SK-N-SH (cell line): ENCODE measurements around the gene VLDLR. TPM values are rescaled to one million over a fixed set of nuclear protein-coding genes. Genes with fewer than 3 reads are reported as not detected.

Source experiments
- CTCF ChIA-PET: fragments of 300-600, 350-600 bp; formaldehyde crosslinking; extraction: SDS; loops from one replicate; lab custom pipeline; 2021; lab: Yijun Ruan, JAX
- POLR2A ChIA-PET: fragments of 350-600 bp; sonication (Branson Sonifier 250); formaldehyde crosslinking; extraction: SDS; loops from one replicate; lab custom pipeline; 2020; ENCODE audit warnings: antibody characterized with exemption, inconsistent platforms; lab: Yijun Ruan, JAX
- DNase-seq: peaks from one replicate; pipeline ENCODE4 v3.0.0; 2012
- H2AFZ ChIP-seq: fragments of 200-600 bp; sonication (generic); 2 replicates; pipeline ENCODE4 v1.8.1; 2016; ENCODE audit warnings: antibody characterized with exemption, mild to moderate bottlenecking, low read depth
- H3F3A ChIP-seq: fragments of 200-600 bp; sonication (generic); replicated peaks from 2 replicates; pipeline ENCODE3; 2016; ENCODE audit warnings: antibody characterized with exemption, mild to moderate bottlenecking; ENCODE audit not compliant: insufficient read depth
- H3K27ac ChIP-seq, 2 experiments: fragments of 200-500 bp in 1 of 2; fragments of 200-600 bp in 1 of 2; sonication (Bioruptor generic) in 1 of 2; sonication (generic), shearing (Covaris generic) in 1 of 2; 2 replicates each; pipeline versions ENCODE4 v1.5.1 to v1.6.1; 2014 to 2016; ENCODE audit warnings: low read depth in 2 of 2, inconsistent platforms in 1 of 2, low read length in 1 of 2, mild to moderate bottlenecking in 1 of 2, mixed read lengths in 1 of 2
- H3K27me3 ChIP-seq: fragments of 200-600 bp; sonication (generic), shearing (Covaris generic); 2 replicates; pipeline ENCODE4 v1.6.1; 2016; ENCODE audit warnings: mixed run types; ENCODE audit not compliant: insufficient read depth
- H3K36me3 ChIP-seq, 2 experiments: fragments of 200-500 bp in 1 of 2; fragments of 200-600 bp in 1 of 2; sonication (Bioruptor generic) in 1 of 2; sonication (generic) in 1 of 2; replicated peaks in 1 of 2; 2 replicates each; pipeline versions ENCODE3 to v1.5.1; 2014 to 2016; ENCODE audit warnings: low read length in 1 of 2, mild to moderate bottlenecking in 1 of 2; ENCODE audit not compliant: insufficient read depth in 2 of 2, control insufficient read depth in 1 of 2
- H3K4me1 ChIP-seq, 2 experiments: fragments of 200-500 bp in 1 of 2; fragments of 200-600 bp in 1 of 2; sonication (Bioruptor generic) in 1 of 2; sonication (generic), shearing (Covaris generic) in 1 of 2; 2 replicates each; pipeline versions ENCODE4 v1.5.1 to v1.6.1; 2014 to 2016; ENCODE audit warnings: low read depth in 1 of 2, low read length in 1 of 2, mixed run types in 1 of 2; ENCODE audit not compliant: insufficient read depth in 2 of 2, control insufficient read depth in 1 of 2
- H3K4me2 ChIP-seq: fragments of 200-600 bp; sonication (generic), shearing (Covaris generic); 2 replicates; pipeline ENCODE4 v1.6.1; 2017; ENCODE audit warnings: mixed run types
- H3K4me3 ChIP-seq, 2 experiments: fragments of 200-500 bp in 1 of 2; fragments of 200-600 bp in 1 of 2; sonication (Bioruptor generic) in 1 of 2; sonication (generic), shearing (Covaris generic) in 1 of 2; 2 replicates each; pipeline versions ENCODE4 v1.5.1 to v1.8.1; 2014 to 2016; ENCODE audit warnings: low read depth in 2 of 2, inconsistent platforms in 1 of 2, low read length in 1 of 2, mild to moderate bottlenecking in 1 of 2, mixed read lengths in 1 of 2, moderate library complexity in 1 of 2
- H3K79me2 ChIP-seq: fragments of 200-600 bp; sonication (generic); 2 replicates; pipeline ENCODE4 v1.8.1; 2017; ENCODE audit warnings: mild to moderate bottlenecking; ENCODE audit not compliant: insufficient read depth
- H3K9ac ChIP-seq: fragments of 200-600 bp; sonication (generic); 2 replicates; pipeline ENCODE4 v1.6.1; 2017; ENCODE audit warnings: mixed run types
- H3K9me2 ChIP-seq: fragments of 200-600 bp; sonication (generic); 2 replicates; pipeline ENCODE4 v1.6.1; 2017; ENCODE audit warnings: mixed run types
- H3K9me3 ChIP-seq: fragments of 200-600 bp; sonication (generic); 2 replicates; pipeline ENCODE4 v1.6.1; 2017; ENCODE audit warnings: mixed run types, mild to moderate bottlenecking, moderate library complexity
- H4K20me1 ChIP-seq: fragments of 200-600 bp; sonication (generic); 2 replicates; pipeline ENCODE4 v1.6.1; 2017; ENCODE audit warnings: mild to moderate bottlenecking, mixed run types; ENCODE audit not compliant: insufficient read depth
- CHD2 ChIP-seq: fragments of 150-350 bp; IDR thresholded peaks from 2 replicates; pipeline ENCODE4 v1.6.1; 2018; ENCODE audit warnings: low read length; ENCODE audit not compliant: partially characterized antibody
- CTCF ChIP-seq: fragments of 200-600 bp; sonication (generic); IDR thresholded peaks from 2 replicates; pipeline ENCODE4 v1.6.1; 2017; ENCODE audit warnings: antibody characterized with exemption, mild to moderate bottlenecking, moderate library complexity
- ELF1 ChIP-seq: IDR thresholded peaks from 2 replicates; pipeline ENCODE4 v1.4.0; 2012
- EP300 ChIP-seq, 2 experiments: IDR thresholded peaks; 2 replicates each; pipeline versions ENCODE4 v1.4.0 to v1.6.1; 2012; ENCODE audit warnings: borderline replicate concordance in 1 of 2, low read depth in 1 of 2, low read length in 1 of 2
- EZH2phosphoT487 ChIP-seq: fragments of 200-600 bp; sonication (generic); IDR thresholded peaks from 2 replicates; pipeline ENCODE4 v1.6.1; 2017; ENCODE audit warnings: low read depth, mixed run types, mild to moderate bottlenecking, antibody characterized with exemption, moderate library complexity, borderline replicate concordance
- FOXJ3 ChIP-seq: sonication (generic); formaldehyde crosslinking; IDR thresholded peaks from 2 replicates; pipeline ENCODE4 v1.5.1; 2020; ENCODE audit warnings: mild to moderate bottlenecking, missing genetic modification reagents
- FOXM1 ChIP-seq: IDR thresholded peaks from 2 replicates; pipeline ENCODE4 v1.4.0; 2012; ENCODE audit warnings: low read depth, mild to moderate bottlenecking
- GABPA ChIP-seq: IDR thresholded peaks from 2 replicates; pipeline ENCODE4 v1.4.0; 2012; ENCODE audit warnings: low read depth, mild to moderate bottlenecking
- GATA2 ChIP-seq: sonication (generic); formaldehyde crosslinking; IDR thresholded peaks from 2 replicates; pipeline ENCODE4 v1.5.0; 2020; ENCODE audit warnings: mild to moderate bottlenecking, missing genetic modification reagents
- JUND ChIP-seq: IDR thresholded peaks from 2 replicates; pipeline ENCODE4 v1.4.0; 2012
- MAX ChIP-seq: IDR thresholded peaks from 2 replicates; pipeline ENCODE4 v1.4.0; 2012; ENCODE audit warnings: low read depth
- MEF2A ChIP-seq: IDR thresholded peaks from 2 replicates; pipeline ENCODE4 v1.4.0; 2012; ENCODE audit warnings: low read depth, borderline replicate concordance
- NFIC ChIP-seq: IDR thresholded peaks from 2 replicates; pipeline ENCODE4 v1.4.0; 2012; ENCODE audit warnings: borderline replicate concordance
- RCOR1 ChIP-seq: fragments of 150-350 bp; IDR thresholded peaks from 2 replicates; pipeline ENCODE4 v1.6.1; 2017; ENCODE audit warnings: antibody characterized with exemption, low read length
- RXRA ChIP-seq: IDR thresholded peaks from 2 replicates; pipeline ENCODE4 v1.4.0; 2012; ENCODE audit warnings: low read depth, mild to moderate bottlenecking, borderline replicate concordance
- SMC3 ChIP-seq: IDR thresholded peaks from 2 replicates; pipeline ENCODE4 v1.6.1; 2012; ENCODE audit warnings: low read depth, low read length, improper control_type of control experiment
- USF2 ChIP-seq: fragments of 150-350 bp; IDR thresholded peaks from 2 replicates; pipeline ENCODE4 v1.6.1; 2017; ENCODE audit warnings: antibody characterized with exemption, low read length, low read depth, borderline replicate concordance
- YY1 ChIP-seq: IDR thresholded peaks from 2 replicates; pipeline ENCODE4 v1.4.0; 2012; ENCODE audit warnings: low read depth, mild to moderate bottlenecking
- WGBS: methylation state at CpG from one replicate; pipeline ENCODE4 v1.1.6; 2017; ENCODE audit warnings: low lambda C conversion rate; 5-methylcytosine and 5-hydroxymethylcytosine counted together
- polyA plus RNA-seq, 3 experiments: library from polyadenylated mRNA; depleted of rRNA; stranded (reverse); fragments of >200 nt; gene quantifications; 2 replicates each; pipeline ENCODE4 v1.2.3, GENCODE V29; 2012

VLDLR gene
- polyA plus RNA-seq, 1 of the 3 experiments (the other 2 are of a cell fraction) = 9.2 TPM

- no peak for DNase-seq
- no peak overlapping the region for H3K27ac ChIP-seq
- ChIA-PET CTCF (interaction anchor here (3.1 kb wide), 1 partner anchor 94 kb away, joined by 8 read pairs; no protein-coding TSS in a partner anchor), POLR2A (no interaction called here)
- H4K20me1 ChIP-seq = no peaks in the 10 kb centered on the region
- H3K79me2 ChIP-seq = no peaks in the 10 kb centered on the region; the same call in 1 of the 2 replicates
- H3K9ac ChIP-seq = no peak overlapping the region
- no peaks in the 10 kb centered on the region for H3K9me3 ChIP-seq
- H3K4me3 ChIP-seq = no peak overlapping the region
- no peak overlapping the region for H2AFZ ChIP-seq
- no peak for TF ChIP-seq RXRA
- TF ChIP-seq MAX = no peak
- TF ChIP-seq GABPA = no peak
- TF ChIP-seq SMC3 = no peak
- no peak for TF ChIP-seq CTCF
- no peak for TF ChIP-seq ELF1
- TF ChIP-seq JUND = no peak
- TF ChIP-seq FOXJ3 (CRISPR knock-in tag) = no peak
- no peak for TF ChIP-seq CHD2
- no peak for TF ChIP-seq GATA2
- TF ChIP-seq RCOR1 = no peak
- TF ChIP-seq MEF2A = no peak
- no peak for TF ChIP-seq USF2
- no peak for TF ChIP-seq EZH2phosphoT487
- no peak for TF ChIP-seq NFIC
- no peak for TF ChIP-seq YY1
- no peaks in the 10 kb centered on the region for H3K27me3 ChIP-seq
- WGBS = 93% methylated on average over 8 of the region's 8 CpGs
- H3K9me2 ChIP-seq = no peaks in the 10 kb centered on the region
- H3K36me3 ChIP-seq = peaks cover 0 to 6% of the 10 kb centered on the region in 2 experiments
- H3K4me1 ChIP-seq = no peaks in the 10 kb centered on the region; a peak in 1 of 4 replicates
- H3F3A ChIP-seq = no peaks in the 10 kb centered on the region
- no peak overlapping the region for H3K4me2 ChIP-seq
Measured at GRCh38 chr9:2634153-2634552, 12.6 kb downstream of the VLDLR start.

GRCh38 chr9:2634818-2635217, 13.2 kb downstream of the VLDLR start:
- WGBS = 88% methylated on average over 3 of the region's 3 CpGs
- H3K27ac ChIP-seq = no peak overlapping the region
- no peak for TF ChIP-seq FOXJ3 (CRISPR knock-in tag)
- TF ChIP-seq GABPA = no peak
- no peak for TF ChIP-seq SMC3
- no peak for TF ChIP-seq EP300 (IDR thresholded peaks at IDR 0.05; ENCODE audit: borderline replicate concordance in 1 of 2, low read depth in 1 of 2, low read length in 1 of 2)
- no peak for TF ChIP-seq FOXM1
- no peak overlapping the region for H3K4me3 ChIP-seq
- ChIA-PET POLR2A (no interaction called here), CTCF (interaction anchor here (3.1 kb wide), 1 partner anchor 93 kb away, joined by 8 read pairs; no protein-coding TSS in a partner anchor)
- no peaks in the 10 kb centered on the region for H3K27me3 ChIP-seq
- H2AFZ ChIP-seq = no peak overlapping the region
- no peaks in the 10 kb centered on the region for H4K20me1 ChIP-seq
- H3K36me3 ChIP-seq = peaks cover 0 to 6% of the 10 kb centered on the region in 2 experiments
- H3F3A ChIP-seq = no peaks in the 10 kb centered on the region
- DNase-seq = no peak
- no peaks in the 10 kb centered on the region for H3K9me2 ChIP-seq
- H3K4me1 ChIP-seq = no peaks in the 10 kb centered on the region; a peak in 1 of 4 replicates
- no peaks in the 10 kb centered on the region; the same call in 1 of the 2 replicates for H3K79me2 ChIP-seq
- no peak overlapping the region for H3K4me2 ChIP-seq
- H3K9ac ChIP-seq = no peak overlapping the region
- H3K9me3 ChIP-seq = no peaks in the 10 kb centered on the region
